OCI-LY7 (cell line): ENCODE measurements around the gene CAV1.

ENCODE experiments used
- EZH2phosphoT487 ChIP-seq: fragments of 200-600 bp; sonication (generic); IDR thresholded peaks from 2 replicates; pipeline ENCODE4 v1.6.1; 2018; ENCODE audit warnings: low read depth, borderline replicate concordance, mild to moderate bottlenecking, mixed run types, antibody characterized with exemption, low read length, moderate library complexity, mixed read lengths
- TF ChIP-seq, protein P1 (sequence below): fragments of 200-600 bp; sonication (generic); conservative IDR thresholded peaks from 2 replicates; pipeline ENCODE4 v1.5.1; 2014; ENCODE audit warnings: mild to moderate bottlenecking, antibody characterized with exemption, low read length, moderate library complexity, mixed read lengths

DNA sequence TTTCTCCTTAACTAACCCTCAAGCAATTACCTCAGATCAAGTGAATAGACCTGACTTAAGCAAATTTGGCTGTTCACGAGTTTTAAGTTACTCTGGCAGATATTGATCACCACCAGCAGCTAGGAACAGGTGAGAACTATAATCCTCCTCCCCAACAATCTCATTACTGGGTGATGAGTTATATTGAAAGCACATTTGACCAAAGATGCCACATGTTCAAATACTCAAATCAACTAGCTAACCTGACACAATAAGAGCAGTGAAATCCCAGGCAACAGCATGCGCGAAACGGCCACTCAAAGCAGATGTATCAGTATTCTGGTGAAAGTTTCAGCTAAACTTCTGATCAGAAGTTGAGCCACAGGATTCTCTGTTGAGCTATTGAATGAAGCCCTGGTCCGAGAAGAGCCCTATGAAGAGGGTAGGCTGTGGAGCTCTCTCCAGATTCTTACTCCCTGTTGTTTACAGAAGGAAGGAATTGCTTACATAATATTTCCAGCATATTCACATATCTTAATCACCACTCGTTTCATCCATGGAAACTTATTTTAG lies 52.6 kb downstream of the CAV1 start:
- TF ChIP-seq, protein P1, sequence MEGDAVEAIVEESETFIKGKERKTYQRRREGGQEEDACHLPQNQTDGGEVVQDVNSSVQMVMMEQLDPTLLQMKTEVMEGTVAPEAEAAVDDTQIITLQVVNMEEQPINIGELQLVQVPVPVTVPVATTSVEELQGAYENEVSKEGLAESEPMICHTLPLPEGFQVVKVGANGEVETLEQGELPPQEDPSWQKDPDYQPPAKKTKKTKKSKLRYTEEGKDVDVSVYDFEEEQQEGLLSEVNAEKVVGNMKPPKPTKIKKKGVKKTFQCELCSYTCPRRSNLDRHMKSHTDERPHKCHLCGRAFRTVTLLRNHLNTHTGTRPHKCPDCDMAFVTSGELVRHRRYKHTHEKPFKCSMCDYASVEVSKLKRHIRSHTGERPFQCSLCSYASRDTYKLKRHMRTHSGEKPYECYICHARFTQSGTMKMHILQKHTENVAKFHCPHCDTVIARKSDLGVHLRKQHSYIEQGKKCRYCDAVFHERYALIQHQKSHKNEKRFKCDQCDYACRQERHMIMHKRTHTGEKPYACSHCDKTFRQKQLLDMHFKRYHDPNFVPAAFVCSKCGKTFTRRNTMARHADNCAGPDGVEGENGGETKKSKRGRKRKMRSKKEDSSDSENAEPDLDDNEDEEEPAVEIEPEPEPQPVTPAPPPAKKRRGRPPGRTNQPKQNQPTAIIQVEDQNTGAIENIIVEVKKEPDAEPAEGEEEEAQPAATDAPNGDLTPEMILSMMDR = no peak
- no peak for TF ChIP-seq EZH2phosphoT487
